Peyer's patch (tissue), 4 donors: ENCODE measurements around the gene TYRP1. TPM values are rescaled to one million over a fixed set of nuclear protein-coding genes. Genes with fewer than 3 reads are reported as not detected.

ENCODE experiments used
- DNase-seq, 3 donors: peaks; one replicate each; pipeline ENCODE4 v3.0.0-alpha.2; 2017 to 2019
- H3K27ac ChIP-seq, 4 donors: fragments of 200-600 bp; sonication (generic); one replicate each; pipeline ENCODE4 v1.5.1; 2016 to 2019
- H3K27me3 ChIP-seq, 2 donors: fragments of 200-600 bp; sonication (generic); one replicate each; pipeline ENCODE4 v1.5.1; 2019
- H3K36me3 ChIP-seq, 3 donors: fragments of 200-600 bp; sonication (generic); one replicate each; pipeline ENCODE4 v1.5.1; 2016 to 2019
- H3K4me1 ChIP-seq, 4 donors: fragments of 200-600 bp; sonication (generic); one replicate each; pipeline ENCODE4 v1.5.1; 2016 to 2019
- H3K4me3 ChIP-seq, 4 donors: fragments of 200-600 bp; sonication (generic); 1 replicate in 3 of 4; 2 replicates in 1 of 4; pipeline ENCODE4 v1.5.1; 2016 to 2019; ENCODE audit warnings: mild to moderate bottlenecking in 1 of 4
- H3K9me3 ChIP-seq, 4 donors: fragments of 200-600 bp; sonication (generic); one replicate each; pipeline ENCODE4 v1.5.1; 2016 to 2019; ENCODE audit warnings: mild to moderate bottlenecking in 1 of 4
- CTCF ChIP-seq, 6 experiments: fragments of 450-650 bp in 4 of 6; fragments of 200-600 bp in 2 of 6; sonication (generic) in 1 of 6; IDR thresholded peaks; one replicate each; pipeline ENCODE4 v1.5.1; 2017 to 2019; ENCODE audit warnings: antibody characterized with exemption in 6 of 6, mild to moderate bottlenecking in 3 of 6, moderate library complexity in 1 of 6
- POLR2A ChIP-seq, 2 donors: fragments of 450-650 bp; IDR thresholded peaks; one replicate each; pipeline ENCODE4 v1.5.1; 2017; ENCODE audit warnings: antibody characterized with exemption in 2 of 2, mild to moderate bottlenecking in 2 of 2, moderate library complexity in 2 of 2
- total RNA-seq, 4 donors: library from RNA; depleted of rRNA; stranded (reverse); fragments of >200 nt; gene quantifications; one replicate each; pipeline ENCODE4 v1.1.0, GENCODE V29; 2016

Gene TYRP1
- total RNA-seq, 4 donors from 2014 or later, result 0.70 to 2.5 (median 0.80) TPM; not detected in 1

GRCh38 chr9:12712532-12712931 lies 19.3 kb downstream of the TYRP1 start:
- H3K27me3 ChIP-seq, result no peaks in the 10 kb centered on the region
- no peaks in the 10 kb centered on the region for H3K4me1 ChIP-seq
- no peaks in the 10 kb centered on the region for H3K9me3 ChIP-seq
- H3K27ac ChIP-seq, result no peak overlapping the region
- no peaks in the 10 kb centered on the region for H3K36me3 ChIP-seq
- no peak overlapping the region for H3K4me3 ChIP-seq
- DNase-seq, result no peak
- TF ChIP-seq POLR2A (IDR thresholded peaks at IDR 0.05) (no peak), CTCF (IDR thresholded peaks at IDR 0.05) (no peak)

GRCh38 chr9:12715268-12715667 lies 22.1 kb downstream of the TYRP1 start:
- H3K4me3 ChIP-seq, result no peak overlapping the region
- H3K27ac ChIP-seq, result no peak overlapping the region
- no peaks in the 10 kb centered on the region for H3K9me3 ChIP-seq
- DNase-seq, result no peak
- no peaks in the 10 kb centered on the region for H3K36me3 ChIP-seq
- no peaks in the 10 kb centered on the region for H3K4me1 ChIP-seq
- TF ChIP-seq POLR2A (IDR thresholded peaks at IDR 0.05), result no peak
- no peak for TF ChIP-seq CTCF (IDR thresholded peaks at IDR 0.05)
- no peaks in the 10 kb centered on the region for H3K27me3 ChIP-seq

- TF ChIP-seq POLR2A (IDR thresholded peaks at IDR 0.05) (no peak), CTCF (IDR thresholded peaks at IDR 0.05) (peak in 1 of 6 experiments; percentile 17)
- no peak overlapping the region for H3K27ac ChIP-seq
- no peak overlapping the region for H3K4me3 ChIP-seq
- H3K36me3 ChIP-seq, result no peaks in the 10 kb centered on the region
- no peak for DNase-seq
- H3K4me1 ChIP-seq, result no peaks in the 10 kb centered on the region
- H3K9me3 ChIP-seq, result no peaks in the 10 kb centered on the region
- H3K27me3 ChIP-seq, result no peaks in the 10 kb centered on the region
Observed at GRCh38 chr9:12716823-12717600, 23.8 kb downstream of the TYRP1 start.

- no peaks in the 10 kb centered on the region for H3K27me3 ChIP-seq
- no peak overlapping the region for H3K27ac ChIP-seq
- no peak for TF ChIP-seq POLR2A (IDR thresholded peaks at IDR 0.05)
- no peak for TF ChIP-seq CTCF (IDR thresholded peaks at IDR 0.05)
- no peaks in the 10 kb centered on the region for H3K36me3 ChIP-seq
- no peaks in the 10 kb centered on the region for H3K9me3 ChIP-seq
- no peak overlapping the region for H3K4me3 ChIP-seq
- DNase-seq, result no peak
- no peaks in the 10 kb centered on the region for H3K4me1 ChIP-seq
Observed at GRCh38 chr9:12717907-12718306, 24.7 kb downstream of the TYRP1 start.

- H3K27me3 ChIP-seq, result no peaks in the 10 kb centered on the region
- no peaks in the 10 kb centered on the region for H3K4me1 ChIP-seq
- peak in 1 of 3 donors; percentile 29 for DNase-seq
- no peaks in the 10 kb centered on the region for H3K36me3 ChIP-seq
- TF ChIP-seq POLR2A (IDR thresholded peaks at IDR 0.05), result no peak
- no peak for TF ChIP-seq CTCF (IDR thresholded peaks at IDR 0.05)
- no peak overlapping the region for H3K4me3 ChIP-seq
- H3K9me3 ChIP-seq, result no peaks in the 10 kb centered on the region
- H3K27ac ChIP-seq, result no peak overlapping the region
Observed at GRCh38 chr9:12718482-12719026, 25.4 kb downstream of the TYRP1 start.
